SK-N-SH (cell line): ENCODE data around the gene TUFT1. TPM values are rescaled to one million over a fixed set of nuclear protein-coding genes. Genes with fewer than 3 reads are reported as not detected.
A peak's percentile ranks its signal among the peaks of the same experiment; 100 is the strongest.
"Not testable (repeated sequence)": the region's sequence is repeated elsewhere in the genome, so short reads cannot be mapped to it uniquely, and the experiment has no call there.

Experiments
- CTCF ChIA-PET: fragments of 300-600, 350-600 bp; formaldehyde crosslinking; extraction: SDS; loops from one replicate; lab custom pipeline; 2021; lab: Yijun Ruan, JAX
- POLR2A ChIA-PET: fragments of 350-600 bp; sonication (Branson Sonifier 250); formaldehyde crosslinking; extraction: SDS; loops from one replicate; lab custom pipeline; 2020; ENCODE audit warnings: antibody characterized with exemption, inconsistent platforms; lab: Yijun Ruan, JAX
- DNase-seq: peaks from one replicate; pipeline ENCODE4 v3.0.0; 2012
- H2AFZ ChIP-seq: fragments of 200-600 bp; sonication (generic); 2 replicates; pipeline ENCODE4 v1.8.1; 2016; ENCODE audit warnings: antibody characterized with exemption, mild to moderate bottlenecking, low read depth
- H3F3A ChIP-seq: fragments of 200-600 bp; sonication (generic); replicated peaks from 2 replicates; pipeline ENCODE3; 2016; ENCODE audit warnings: antibody characterized with exemption, mild to moderate bottlenecking; ENCODE audit not compliant: insufficient read depth
- H3K27ac ChIP-seq, 2 experiments: fragments of 200-500 bp in 1 of 2; fragments of 200-600 bp in 1 of 2; sonication (Bioruptor generic) in 1 of 2; sonication (generic), shearing (Covaris generic) in 1 of 2; 2 replicates each; pipeline versions ENCODE4 v1.5.1 to v1.6.1; 2014 to 2016; ENCODE audit warnings: low read depth in 2 of 2, inconsistent platforms in 1 of 2, low read length in 1 of 2, mild to moderate bottlenecking in 1 of 2, mixed read lengths in 1 of 2
- H3K27me3 ChIP-seq: fragments of 200-600 bp; sonication (generic), shearing (Covaris generic); 2 replicates; pipeline ENCODE4 v1.6.1; 2016; ENCODE audit warnings: mixed run types; ENCODE audit not compliant: insufficient read depth
- H3K36me3 ChIP-seq, 2 experiments: fragments of 200-500 bp in 1 of 2; fragments of 200-600 bp in 1 of 2; sonication (Bioruptor generic) in 1 of 2; sonication (generic) in 1 of 2; replicated peaks in 1 of 2; 2 replicates each; pipeline versions ENCODE3 to v1.5.1; 2014 to 2016; ENCODE audit warnings: low read length in 1 of 2, mild to moderate bottlenecking in 1 of 2; ENCODE audit not compliant: insufficient read depth in 2 of 2, control insufficient read depth in 1 of 2
- H3K4me1 ChIP-seq, 2 experiments: fragments of 200-500 bp in 1 of 2; fragments of 200-600 bp in 1 of 2; sonication (Bioruptor generic) in 1 of 2; sonication (generic), shearing (Covaris generic) in 1 of 2; 2 replicates each; pipeline versions ENCODE4 v1.5.1 to v1.6.1; 2014 to 2016; ENCODE audit warnings: low read depth in 1 of 2, low read length in 1 of 2, mixed run types in 1 of 2; ENCODE audit not compliant: insufficient read depth in 2 of 2, control insufficient read depth in 1 of 2
- H3K4me2 ChIP-seq: fragments of 200-600 bp; sonication (generic), shearing (Covaris generic); 2 replicates; pipeline ENCODE4 v1.6.1; 2017; ENCODE audit warnings: mixed run types
- H3K4me3 ChIP-seq, 2 experiments: fragments of 200-500 bp in 1 of 2; fragments of 200-600 bp in 1 of 2; sonication (Bioruptor generic) in 1 of 2; sonication (generic), shearing (Covaris generic) in 1 of 2; 2 replicates each; pipeline versions ENCODE4 v1.5.1 to v1.8.1; 2014 to 2016; ENCODE audit warnings: low read depth in 2 of 2, inconsistent platforms in 1 of 2, low read length in 1 of 2, mild to moderate bottlenecking in 1 of 2, mixed read lengths in 1 of 2, moderate library complexity in 1 of 2
- H3K79me2 ChIP-seq: fragments of 200-600 bp; sonication (generic); 2 replicates; pipeline ENCODE4 v1.8.1; 2017; ENCODE audit warnings: mild to moderate bottlenecking; ENCODE audit not compliant: insufficient read depth
- H3K9ac ChIP-seq: fragments of 200-600 bp; sonication (generic); 2 replicates; pipeline ENCODE4 v1.6.1; 2017; ENCODE audit warnings: mixed run types
- H3K9me2 ChIP-seq: fragments of 200-600 bp; sonication (generic); 2 replicates; pipeline ENCODE4 v1.6.1; 2017; ENCODE audit warnings: mixed run types
- H3K9me3 ChIP-seq: fragments of 200-600 bp; sonication (generic); 2 replicates; pipeline ENCODE4 v1.6.1; 2017; ENCODE audit warnings: mixed run types, mild to moderate bottlenecking, moderate library complexity
- H4K20me1 ChIP-seq: fragments of 200-600 bp; sonication (generic); 2 replicates; pipeline ENCODE4 v1.6.1; 2017; ENCODE audit warnings: mild to moderate bottlenecking, mixed run types; ENCODE audit not compliant: insufficient read depth
- ELF1 ChIP-seq: IDR thresholded peaks from 2 replicates; pipeline ENCODE4 v1.4.0; 2012
- FOSL2 ChIP-seq: IDR thresholded peaks from 2 replicates; pipeline ENCODE4 v1.4.0; 2012; ENCODE audit warnings: low read depth, mild to moderate bottlenecking, moderate library complexity, borderline replicate concordance
- JUND ChIP-seq: IDR thresholded peaks from 2 replicates; pipeline ENCODE4 v1.4.0; 2012
- MEF2A ChIP-seq: IDR thresholded peaks from 2 replicates; pipeline ENCODE4 v1.4.0; 2012; ENCODE audit warnings: low read depth, borderline replicate concordance
- NFIC ChIP-seq: IDR thresholded peaks from 2 replicates; pipeline ENCODE4 v1.4.0; 2012; ENCODE audit warnings: borderline replicate concordance
- TAF1 ChIP-seq: IDR thresholded peaks from 2 replicates; pipeline ENCODE4 v1.6.1; 2012; ENCODE audit warnings: low read depth, mild to moderate bottlenecking, low read length, moderate library complexity, borderline replicate concordance
- TEAD4 ChIP-seq: IDR thresholded peaks from 2 replicates; pipeline ENCODE4 v1.4.0; 2012; ENCODE audit warnings: mild to moderate bottlenecking, borderline replicate concordance; ENCODE audit not compliant: insufficient read depth
- WGBS: methylation state at CpG from one replicate; pipeline ENCODE4 v1.1.6; 2017; ENCODE audit warnings: low lambda C conversion rate; 5-methylcytosine and 5-hydroxymethylcytosine counted together
- polyA plus RNA-seq, 3 experiments: library from polyadenylated mRNA; depleted of rRNA; stranded (reverse); fragments of >200 nt; gene quantifications; 2 replicates each; pipeline ENCODE4 v1.2.3, GENCODE V29; 2012
- TF ChIP-seq, protein P1 (sequence below): fragments of 200-600 bp; sonication (generic); IDR thresholded peaks from 2 replicates; pipeline ENCODE4 v1.6.1; 2017; ENCODE audit warnings: antibody characterized with exemption, mild to moderate bottlenecking, moderate library complexity
- TF ChIP-seq, protein P2 (sequence below): IDR thresholded peaks from 2 replicates; pipeline ENCODE4; 2012
- TF ChIP-seq, protein P3 (sequence below): IDR thresholded peaks from 2 replicates; pipeline ENCODE4 v1.4.0; 2012; ENCODE audit warnings: low read depth, borderline replicate concordance

The TUFT1 gene
- polyA plus RNA-seq, 1 of the 3 experiments (the other 2 are of a cell fraction) = 20.6 TPM

DNA sequence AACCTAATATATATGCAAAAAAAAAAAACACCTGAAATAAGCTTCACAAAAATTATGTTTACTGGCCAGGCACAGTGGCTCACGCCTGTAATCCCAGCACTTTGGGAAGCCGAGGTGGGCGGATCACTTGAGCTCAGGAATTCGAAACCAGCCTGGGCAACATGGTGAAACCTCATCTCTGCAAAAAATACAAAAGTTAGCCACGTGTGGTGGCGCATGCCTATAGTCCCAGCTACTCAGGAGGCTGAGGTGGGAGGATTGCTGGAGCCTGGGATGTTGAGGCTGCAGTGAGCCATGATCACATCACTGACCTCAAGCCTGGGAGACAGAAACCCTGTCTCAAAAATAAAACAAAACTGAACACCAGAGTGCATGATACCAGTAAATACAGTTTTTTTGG lies 78.9 kb downstream of the TUFT1 start:
- peaks cover 10 to 12% of the 10 kb centered on the region in 2 experiments for H3K36me3 ChIP-seq
- H3K4me2 ChIP-seq = peak overlapping the region; percentile 38; the same call in 1 of the 2 replicates
- DNase-seq, H3K4me3 ChIP-seq, H3K27me3 ChIP-seq, H3K27ac ChIP-seq, H3K9me3 ChIP-seq, H3K9me2 ChIP-seq, H3K9ac ChIP-seq, H2AFZ ChIP-seq, POLR2A ChIA-PET: not testable (repeated sequence)
- WGBS = 91% methylated on average over 6 of the region's 6 CpGs
- H3K4me1 ChIP-seq = peaks cover 13 to 23% of the 10 kb centered on the region in 2 experiments
- CTCF ChIA-PET = interaction anchor here (0.6 to 1.6 kb wide), 2 partner anchors 84 to 116 kb away, joined by 3 read pairs; no protein-coding TSS in a partner anchor
- peaks cover 19% of the 10 kb centered on the region for H3F3A ChIP-seq
- H4K20me1 ChIP-seq = peaks cover 36% of the 10 kb centered on the region
- H3K79me2 ChIP-seq = peaks cover 99% of the 10 kb centered on the region

DNA sequence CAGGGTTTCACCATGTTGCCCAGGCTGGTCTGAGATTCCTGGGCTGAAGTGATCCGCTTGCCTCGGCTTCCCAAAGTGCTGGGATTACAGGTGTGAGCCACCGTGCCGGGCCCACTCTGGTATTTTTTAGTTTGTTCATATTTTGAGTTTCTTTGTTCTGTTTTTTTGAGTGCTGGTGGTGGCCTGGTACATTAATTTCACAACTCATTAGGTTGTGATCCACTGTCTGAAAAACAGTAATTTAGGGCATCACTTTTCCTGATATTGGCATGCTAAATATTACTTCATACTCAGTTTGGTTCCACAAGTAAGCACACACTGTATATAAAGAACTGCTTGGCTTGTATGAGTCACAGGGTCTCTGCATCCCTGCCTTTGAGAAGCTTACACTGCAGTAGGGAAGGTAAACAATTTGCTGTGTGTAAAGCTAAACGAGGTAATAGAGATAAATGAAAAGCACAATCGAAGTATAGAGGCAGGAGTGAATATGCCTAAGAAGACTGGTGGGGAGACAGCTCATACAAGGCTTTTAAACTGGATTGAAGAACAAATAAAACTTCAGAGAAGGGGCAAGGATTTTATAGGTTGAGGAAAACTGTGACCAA lies 79.5 kb downstream of the TUFT1 start:
- ChIA-PET POLR2A (no interaction called here), CTCF (interaction anchor here (0.6 to 1.7 kb wide), 5 partner anchors 85 to 279 kb away, joined by 3 to 5 read pairs (median 3); no protein-coding TSS in a partner anchor)
- no peak overlapping the region for H3K9ac ChIP-seq

More for the DNA sequence above, 79.5 kb downstream of the TUFT1 start:
- TF ChIP-seq, protein P1, sequence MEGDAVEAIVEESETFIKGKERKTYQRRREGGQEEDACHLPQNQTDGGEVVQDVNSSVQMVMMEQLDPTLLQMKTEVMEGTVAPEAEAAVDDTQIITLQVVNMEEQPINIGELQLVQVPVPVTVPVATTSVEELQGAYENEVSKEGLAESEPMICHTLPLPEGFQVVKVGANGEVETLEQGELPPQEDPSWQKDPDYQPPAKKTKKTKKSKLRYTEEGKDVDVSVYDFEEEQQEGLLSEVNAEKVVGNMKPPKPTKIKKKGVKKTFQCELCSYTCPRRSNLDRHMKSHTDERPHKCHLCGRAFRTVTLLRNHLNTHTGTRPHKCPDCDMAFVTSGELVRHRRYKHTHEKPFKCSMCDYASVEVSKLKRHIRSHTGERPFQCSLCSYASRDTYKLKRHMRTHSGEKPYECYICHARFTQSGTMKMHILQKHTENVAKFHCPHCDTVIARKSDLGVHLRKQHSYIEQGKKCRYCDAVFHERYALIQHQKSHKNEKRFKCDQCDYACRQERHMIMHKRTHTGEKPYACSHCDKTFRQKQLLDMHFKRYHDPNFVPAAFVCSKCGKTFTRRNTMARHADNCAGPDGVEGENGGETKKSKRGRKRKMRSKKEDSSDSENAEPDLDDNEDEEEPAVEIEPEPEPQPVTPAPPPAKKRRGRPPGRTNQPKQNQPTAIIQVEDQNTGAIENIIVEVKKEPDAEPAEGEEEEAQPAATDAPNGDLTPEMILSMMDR = no peak
- TF ChIP-seq, protein P2, sequence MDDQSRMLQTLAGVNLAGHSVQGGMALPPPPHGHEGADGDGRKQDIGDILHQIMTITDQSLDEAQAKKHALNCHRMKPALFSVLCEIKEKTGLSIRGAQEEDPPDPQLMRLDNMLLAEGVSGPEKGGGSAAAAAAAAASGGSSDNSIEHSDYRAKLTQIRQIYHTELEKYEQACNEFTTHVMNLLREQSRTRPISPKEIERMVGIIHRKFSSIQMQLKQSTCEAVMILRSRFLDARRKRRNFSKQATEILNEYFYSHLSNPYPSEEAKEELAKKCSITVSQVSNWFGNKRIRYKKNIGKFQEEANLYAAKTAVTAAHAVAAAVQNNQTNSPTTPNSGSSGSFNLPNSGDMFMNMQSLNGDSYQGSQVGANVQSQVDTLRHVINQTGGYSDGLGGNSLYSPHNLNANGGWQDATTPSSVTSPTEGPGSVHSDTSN = no peak
- TF ChIP-seq JUND = 0 out of 2 replicates have a peak, but pooled peaks have one; percentile 16
- TF ChIP-seq, protein P3, sequence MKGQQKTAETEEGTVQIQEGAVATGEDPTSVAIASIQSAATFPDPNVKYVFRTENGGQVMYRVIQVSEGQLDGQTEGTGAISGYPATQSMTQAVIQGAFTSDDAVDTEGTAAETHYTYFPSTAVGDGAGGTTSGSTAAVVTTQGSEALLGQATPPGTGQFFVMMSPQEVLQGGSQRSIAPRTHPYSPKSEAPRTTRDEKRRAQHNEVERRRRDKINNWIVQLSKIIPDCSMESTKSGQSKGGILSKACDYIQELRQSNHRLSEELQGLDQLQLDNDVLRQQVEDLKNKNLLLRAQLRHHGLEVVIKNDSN = no peak
- TF ChIP-seq FOSL2 = peak; percentile 49; the same call in 1 of the 2 replicates
- TF ChIP-seq ELF1 = no peak
- TF ChIP-seq TAF1 = no peak
- TF ChIP-seq NFIC = no peak
- no peak for TF ChIP-seq TEAD4
- no peak for TF ChIP-seq MEF2A
- peaks cover 36% of the 10 kb centered on the region for H4K20me1 ChIP-seq
- H3K79me2 ChIP-seq = peaks cover 97% of the 10 kb centered on the region
- H3K4me3 ChIP-seq = no peak overlapping the region
- 81% methylated on average over 6 of the region's 6 CpGs for WGBS
- DNase-seq = no peak
- peak overlapping the region; percentile 38; the same call in 1 of the 2 replicates for H3K4me2 ChIP-seq
- no peak overlapping the region for H2AFZ ChIP-seq
- peaks cover 13 to 23% of the 10 kb centered on the region in 2 experiments for H3K4me1 ChIP-seq
- no peaks in the 10 kb centered on the region for H3K9me2 ChIP-seq
- H3K27me3 ChIP-seq = no peaks in the 10 kb centered on the region
- H3K36me3 ChIP-seq = peaks cover 10 to 12% of the 10 kb centered on the region in 2 experiments
- H3K9me3 ChIP-seq = no peaks in the 10 kb centered on the region
- peaks cover 19% of the 10 kb centered on the region for H3F3A ChIP-seq
- H3K27ac ChIP-seq = peak overlapping the region; percentile 0 to 22; a peak in 3 of 4 replicates
